ENCODE data around the gene INTS3. TPM values are rescaled to one million over a fixed set of nuclear protein-coding genes. Genes with fewer than 3 reads are reported as not detected.

Gene INTS3
- total and polyA plus RNA-seq, 7 donors, result 11.3 to 29.0 (median 22.1) TPM

- Histone ChIP-seq H3K27ac (no peak overlapping the region), H3K9me3 (no peaks in the 10 kb centered on the region), H3K4me1 (peaks cover 9% of the 10 kb centered on the region), H3K27me3 (ENCODE audit: insufficient read depth in 3 of 3, low read length in 2 of 3) (no peaks in the 10 kb centered on the region), H3K36me3 (ENCODE audit: insufficient read depth in 1 of 2, low read depth in 1 of 2) (no peaks in the 10 kb centered on the region), H3K4me3 (no peak overlapping the region)
- TF ChIP-seq CTCF (IDR thresholded peaks at IDR 0.05), result no peak
- intact Hi-C loops (cut with DNase I), result loop anchor here (5.0 to 10.0 kb wide), 3 partner anchors 60 to 150 kb away; partner anchors contain the start of genes DENND4B (in 1 of the 2) and GATAD2B (in 1 of the 2)
- 48 to 63% (median 52%) methylated on average over 9 to 14 of the region's 14 CpGs for WGBS, 3 donors
- ATAC-seq (no peak), DNase-seq (peak; percentile 20 to 48)
Measured at GRCh38 chr1:153794624-153795329, 66.9 kb downstream of the INTS3 start.

DNA sequence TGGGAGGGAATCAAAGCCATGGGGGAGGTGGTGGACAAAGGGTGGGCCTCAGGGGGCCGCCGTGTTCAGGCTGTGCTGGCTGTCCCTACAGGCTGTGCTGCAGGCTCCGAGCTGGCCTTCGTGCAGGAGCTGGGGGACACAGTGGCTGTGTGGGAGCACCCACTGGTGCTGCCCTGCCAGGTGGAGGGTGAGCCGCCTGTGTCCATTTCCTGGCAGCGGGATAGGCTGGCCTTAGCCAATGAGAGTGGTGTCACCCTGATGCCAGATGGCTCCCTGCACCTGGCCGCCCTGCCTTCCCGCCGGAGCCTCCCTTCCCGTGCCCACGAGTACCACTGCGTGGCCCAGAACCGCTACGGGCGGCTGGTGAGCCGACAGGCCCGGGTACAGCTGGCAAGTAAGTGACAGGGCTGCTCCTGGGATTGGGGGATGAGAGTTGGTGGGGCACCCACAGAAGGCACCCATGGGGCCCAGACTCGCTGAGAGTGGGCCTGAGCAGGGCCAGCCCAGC is 67.5 kb downstream of the INTS3 start:
- peaks cover 4% of the 10 kb centered on the region for H3K4me1 ChIP-seq
- ATAC-seq (no peak), DNase-seq (peak; percentile 13 to 58)
- 52 to 64% (median 53%) methylated on average over 18 of the region's 18 CpGs for WGBS, 3 donors
- H3K27ac ChIP-seq, result no peak overlapping the region
- no peaks in the 10 kb centered on the region for H3K36me3 ChIP-seq (ENCODE audit: insufficient read depth in 1 of 2, low read depth in 1 of 2)
- no peaks in the 10 kb centered on the region for H3K9me3 ChIP-seq
- no peaks in the 10 kb centered on the region for H3K27me3 ChIP-seq (ENCODE audit: insufficient read depth in 3 of 3, low read length in 2 of 3)
- no peak overlapping the region for H3K4me3 ChIP-seq
- intact Hi-C loops (cut with DNase I), result loop anchor here (5.0 to 10.0 kb wide), 3 partner anchors 61 to 149 kb away; partner anchors contain the start of genes DENND4B (in 1 of the 2) and GATAD2B (in 1 of the 2)
- TF ChIP-seq CTCF (IDR thresholded peaks at IDR 0.05), result no peak

- Histone ChIP-seq H3K4me3 (no peak overlapping the region), H3K27me3 (ENCODE audit: insufficient read depth in 3 of 3, low read length in 2 of 3) (no peaks in the 10 kb centered on the region), H3K4me1 (no peaks in the 10 kb centered on the region), H3K9me3 (no peaks in the 10 kb centered on the region), H3K36me3 (ENCODE audit: insufficient read depth in 1 of 2, low read depth in 1 of 2) (no peaks in the 10 kb centered on the region), H3K27ac (no peak overlapping the region)
- ATAC-seq (no peak), DNase-seq (peak in 1 of 2 donors; percentile 51)
- no peak for TF ChIP-seq CTCF (IDR thresholded peaks at IDR 0.05)
- intact Hi-C loops (cut with DNase I), result loop anchor here (2.0 to 10.0 kb wide), 5 partner anchors 61 to 191 kb away; partner anchors contain the start of genes DENND4B (in 1 of the 2), GATAD2B (in 1 of the 2) and RAB13 (in 1 of the 2)
- 70 to 91% (median 74%) methylated on average over 9 of the region's 9 CpGs for WGBS, 3 donors
Measured at GRCh38 chr1:153795934-153796785, 68.3 kb downstream of the INTS3 start.

- Histone ChIP-seq H3K27me3 (ENCODE audit: insufficient read depth in 3 of 3, low read length in 2 of 3) (no peaks in the 10 kb centered on the region), H3K36me3 (ENCODE audit: insufficient read depth in 1 of 2, low read depth in 1 of 2) (no peaks in the 10 kb centered on the region), H3K4me3 (no peak overlapping the region), H3K9me3 (no peaks in the 10 kb centered on the region), H3K4me1 (no peaks in the 10 kb centered on the region), H3K27ac (no peak overlapping the region)
- DNase-seq, result peak; percentile 73 to 80
- WGBS, 3 donors, result 62 to 70% (median 63%) methylated on average over 26 of the region's 26 CpGs
- peak; percentile 74 to 85 (median 82) for ATAC-seq
- TF ChIP-seq CTCF (IDR thresholded peaks at IDR 0.05), result peak; percentile 90
- intact Hi-C loops (cut with DNase I), result loop anchor here (1.0 to 10.0 kb wide), 6 partner anchors 62 to 190 kb away; partner anchors contain the start of genes DENND4B (in 2 of the 2), GATAD2B (in 1 of the 2) and RAB13 (in 1 of the 2)
Measured at GRCh38 chr1:153796786-153797659, 69.2 kb downstream of the INTS3 start.
